Measurements from ENCODE around the gene STK16. TPM values are rescaled to one million over a fixed set of nuclear protein-coding genes. Genes with fewer than 3 reads are reported as not detected.

STK16 gene
- total and polyA plus RNA-seq, 2 experiments from 2014 or later, result 7.7 to 35.6 TPM

- peaks cover 13% of the 10 kb centered on the region for H3K79me2 ChIP-seq
- H3K9me3 ChIP-seq (ENCODE audit: low read depth), result no peaks in the 10 kb centered on the region
- peaks cover 3% of the 10 kb centered on the region for H4K20me1 ChIP-seq (ENCODE audit: insufficient read depth, poor library complexity, severe bottlenecking)
- no peaks in the 10 kb centered on the region for H3K36me3 ChIP-seq (replicated peaks; ENCODE audit: insufficient read depth, low read depth)
- no peak for TF ChIP-seq EZH2 (IDR thresholded peaks at IDR 0.05; ENCODE audit: borderline replicate concordance)
- no peak for TF ChIP-seq EZH2phosphoT487 (IDR thresholded peaks at IDR 0.05; ENCODE audit: low read depth, severe bottlenecking, unreplicated experiment)
- TF ChIP-seq CTCF (IDR thresholded peaks at IDR 0.05; ENCODE audit: poor library complexity), result no peak
- peaks cover 3% of the 10 kb centered on the region for H3K4me1 ChIP-seq (ENCODE audit: insufficient read depth)
- no peaks in the 10 kb centered on the region for H3K27me3 ChIP-seq
- no peaks in the 10 kb centered on the region for H3K9me2 ChIP-seq (replicated peaks; ENCODE audit: insufficient read depth)
- H3K4me3 ChIP-seq, result no peak overlapping the region
- no peak for DNase-seq (ENCODE audit: low spot score)
- no peak overlapping the region for H2AFZ ChIP-seq
- WGBS (ENCODE audit: low lambda C conversion rate, missing lambda C conversion rate), result 97% methylated on average over 10 of the region's 10 CpGs
- H3K27ac ChIP-seq, result no peak overlapping the region
- H3K4me2 ChIP-seq, result no peak overlapping the region
These were observed 31.7 kb upstream of the STK16 start for GRCh38 chr2:219213486-219214071.

GRCh38 chr2:219214141-219214540 is 31.1 kb upstream of the STK16 start:
- TF ChIP-seq EZH2 (IDR thresholded peaks at IDR 0.05; ENCODE audit: borderline replicate concordance), result no peak
- TF ChIP-seq EZH2phosphoT487 (IDR thresholded peaks at IDR 0.05; ENCODE audit: low read depth, severe bottlenecking, unreplicated experiment), result no peak
- TF ChIP-seq CTCF (IDR thresholded peaks at IDR 0.05; ENCODE audit: poor library complexity), result no peak
- no peak for DNase-seq (ENCODE audit: low spot score)
- H3K4me1 ChIP-seq (ENCODE audit: insufficient read depth), result peaks cover 5% of the 10 kb centered on the region
- no peaks in the 10 kb centered on the region for H3K9me3 ChIP-seq (ENCODE audit: low read depth)
- no peaks in the 10 kb centered on the region for H3K9me2 ChIP-seq (replicated peaks; ENCODE audit: insufficient read depth)
- H4K20me1 ChIP-seq (ENCODE audit: insufficient read depth, poor library complexity, severe bottlenecking), result no peaks in the 10 kb centered on the region
- H3K4me3 ChIP-seq, result no peak overlapping the region
- peaks cover 13% of the 10 kb centered on the region for H3K79me2 ChIP-seq
- H3K27me3 ChIP-seq, result no peaks in the 10 kb centered on the region
- 98% methylated on average over 15 of the region's 15 CpGs for WGBS (ENCODE audit: low lambda C conversion rate, missing lambda C conversion rate)
- H3K27ac ChIP-seq, result no peak overlapping the region
- no peak overlapping the region for H3K4me2 ChIP-seq
- no peaks in the 10 kb centered on the region for H3K36me3 ChIP-seq (replicated peaks; ENCODE audit: insufficient read depth, low read depth)
- H2AFZ ChIP-seq, result no peak overlapping the region

- no peaks in the 10 kb centered on the region for H4K20me1 ChIP-seq (ENCODE audit: insufficient read depth, poor library complexity, severe bottlenecking)
- H3K9me2 ChIP-seq (replicated peaks; ENCODE audit: insufficient read depth), result no peaks in the 10 kb centered on the region
- H3K4me1 ChIP-seq (ENCODE audit: insufficient read depth), result peaks cover 10% of the 10 kb centered on the region
- H3K9me3 ChIP-seq (ENCODE audit: low read depth), result no peaks in the 10 kb centered on the region
- H3K27ac ChIP-seq, result no peak overlapping the region
- WGBS (ENCODE audit: low lambda C conversion rate, missing lambda C conversion rate), result 93% methylated on average over 6 of the region's 6 CpGs
- no peak overlapping the region for H2AFZ ChIP-seq
- no peak for DNase-seq (ENCODE audit: low spot score)
- TF ChIP-seq CTCF (IDR thresholded peaks at IDR 0.05; ENCODE audit: poor library complexity), result no peak
- no peak for TF ChIP-seq EZH2phosphoT487 (IDR thresholded peaks at IDR 0.05; ENCODE audit: low read depth, severe bottlenecking, unreplicated experiment)
- TF ChIP-seq EZH2 (IDR thresholded peaks at IDR 0.05; ENCODE audit: borderline replicate concordance), result no peak
- H3K4me2 ChIP-seq, result no peak overlapping the region
- peaks cover 13% of the 10 kb centered on the region for H3K79me2 ChIP-seq
- H3K4me3 ChIP-seq, result no peak overlapping the region
- H3K36me3 ChIP-seq (replicated peaks; ENCODE audit: insufficient read depth, low read depth), result no peaks in the 10 kb centered on the region
- no peaks in the 10 kb centered on the region for H3K27me3 ChIP-seq
These were observed 30.5 kb upstream of the STK16 start for GRCh38 chr2:219214786-219215185.

All from hepatocyte (in vitro differentiated cells).